HCT116 (cell line): ENCODE data around the gene EMC10. TPM values are rescaled to one million over a fixed set of nuclear protein-coding genes. Genes with fewer than 3 reads are reported as not detected.

Experiments used
- ATAC-seq: fragments of 200-7000 bp; cut with Tn5 transposase; 2 replicates; pipeline ENCODE4 v1.9.1; 2020; ENCODE audit warnings: mild to moderate bottlenecking, moderate library complexity
- BruUV-seq: library from RNA; stranded (reverse); fragments of 400-500 nt; replicated peaks from 2 replicates; lab custom pipeline; 2021; lab: Mats Ljungman, UMichigan
- CTCF ChIA-PET: fragments of 300-600 bp; sonication (Branson Sonifier 250); formaldehyde crosslinking; loops from one replicate; lab custom pipeline; 2021; ENCODE audit warnings: antibody characterized with exemption; lab: Charles Lee
- POLR2A ChIA-PET: fragments of 300-600, 350-600 bp; sonication (Branson Sonifier 250); formaldehyde crosslinking; loops from one replicate; lab custom pipeline; 2021; ENCODE audit warnings: antibody characterized with exemption; lab: Charles Lee
- RAD21 ChIA-PET, 2 experiments: fragments of 300-600 bp; sonication (Branson Sonifier 250); formaldehyde crosslinking; loops; one replicate each; lab custom pipeline; 2023; ENCODE audit warnings: low total read pairs in 2 of 2; ENCODE audit not compliant: uncharacterized antibody in 2 of 2, unreplicated experiment in 2 of 2, low non-redundant PET in 1 of 2; lab: Charles Lee
- DNase-seq: peaks from one replicate; pipeline ENCODE4 v3.0.0-alpha.2; 2010; ENCODE audit warnings: low read depth, low spot score
- H2AFZ ChIP-seq: fragments of 200-600 bp; shearing (Covaris generic), sonication (generic); 2 replicates; pipeline ENCODE4 v1.6.1; 2017; ENCODE audit warnings: low read depth, mixed run types, mixed read lengths, antibody characterized with exemption, low read length; ENCODE audit not compliant: poor library complexity, severe bottlenecking
- H3K27ac ChIP-seq: 2 replicates; pipeline ENCODE4 v1.5.1; 2012; ENCODE audit warnings: low read depth, low read length
- H3K27me3 ChIP-seq: fragments of 200-600 bp; sonication (generic); 2 replicates; pipeline ENCODE4 v1.6.1; 2016; ENCODE audit warnings: mixed run types, low read length, mixed read lengths; ENCODE audit not compliant: insufficient read depth
- H3K36me3 ChIP-seq, 2 experiments: fragments of 200-500 bp in 1 of 2; fragments of 200-600 bp in 1 of 2; sonication (Bioruptor generic) in 1 of 2; sonication (generic) in 1 of 2; 2 replicates each; pipeline versions ENCODE4 v1.5.1 to v1.6.1; 2014 to 2016; ENCODE audit warnings: low read length in 2 of 2, inconsistent platforms in 1 of 2, mixed read lengths in 1 of 2, mixed run types in 1 of 2; ENCODE audit not compliant: insufficient read depth in 2 of 2, control insufficient read depth in 1 of 2
- H3K4me1 ChIP-seq, 2 experiments: fragments of 200-600 bp in 1 of 2; sonication (generic) in 1 of 2; 2 replicates each; pipeline versions ENCODE4 v1.5.1 to v1.6.1; 2012 to 2017; ENCODE audit warnings: low read length in 2 of 2, inconsistent platforms in 1 of 2, mild to moderate bottlenecking in 1 of 2, mixed read lengths in 1 of 2, mixed run types in 1 of 2, moderate library complexity in 1 of 2; ENCODE audit not compliant: insufficient read depth in 2 of 2, control insufficient read depth in 1 of 2
- H3K4me2 ChIP-seq: fragments of 200-600 bp; sonication (generic); 2 replicates; pipeline ENCODE4 v1.6.1; 2017; ENCODE audit warnings: mixed run types, low read length, mixed read lengths
- H3K4me3 ChIP-seq, 2 experiments: fragments of 200-600 bp in 1 of 2; sonication (generic) in 1 of 2; replicated peaks in 1 of 2; 2 replicates each; pipeline ENCODE4 v1.5.1; 2011 to 2016; ENCODE audit warnings: low read length in 2 of 2, control low read depth in 1 of 2, low read depth in 1 of 2, mild to moderate bottlenecking in 1 of 2, mixed read lengths in 1 of 2, mixed run types in 1 of 2
- H3K79me2 ChIP-seq: fragments of 200-600 bp; sonication (generic); 2 replicates; pipeline ENCODE4 v1.6.1; 2017; ENCODE audit warnings: mild to moderate bottlenecking, mixed run types, low read length, moderate library complexity, mixed read lengths; ENCODE audit not compliant: insufficient read depth
- H3K9ac ChIP-seq: fragments of 200-600 bp; sonication (generic); 2 replicates; pipeline ENCODE4 v1.6.1; 2016; ENCODE audit warnings: low read length, mixed read lengths
- H3K9me2 ChIP-seq: fragments of 200-600 bp; sonication (generic), shearing (Covaris generic); 2 replicates; pipeline ENCODE4 v1.6.1; 2017; ENCODE audit warnings: mixed run types, mild to moderate bottlenecking, moderate library complexity; ENCODE audit not compliant: insufficient read depth
- H3K9me3 ChIP-seq, 2 experiments: fragments of 200-500 bp in 1 of 2; fragments of 200-600 bp in 1 of 2; sonication (Bioruptor generic) in 1 of 2; sonication (generic) in 1 of 2; 2 replicates each; pipeline ENCODE4 v1.6.1; 2014 to 2017; ENCODE audit warnings: low read length in 2 of 2, mixed read lengths in 2 of 2, inconsistent platforms in 1 of 2, low read depth in 1 of 2, mild to moderate bottlenecking in 1 of 2, mixed run types in 1 of 2, moderate library complexity in 1 of 2; ENCODE audit not compliant: control insufficient read depth in 1 of 2, insufficient read depth in 1 of 2
- H4K20me1 ChIP-seq: fragments of 200-600 bp; sonication (generic), shearing (Covaris generic); 2 replicates; pipeline ENCODE4 v1.6.1; 2017; ENCODE audit warnings: mixed run types, mild to moderate bottlenecking, moderate library complexity; ENCODE audit not compliant: insufficient read depth
- ATF3 ChIP-seq: IDR thresholded peaks from 2 replicates; pipeline ENCODE4 v1.6.1; 2012
- CBX3 ChIP-seq: IDR thresholded peaks from 2 replicates; pipeline ENCODE4 v1.6.1; 2012; ENCODE audit warnings: low read depth
- ELF1 ChIP-seq: IDR thresholded peaks from 2 replicates; pipeline ENCODE4 v1.6.1; 2012; ENCODE audit warnings: low read depth, borderline replicate concordance
- EZH2 ChIP-seq: fragments of 200-600 bp; sonication (generic); IDR thresholded peaks from 2 replicates; pipeline ENCODE4 v1.6.1; 2017; ENCODE audit warnings: antibody characterized with exemption, mixed run types
- EZH2phosphoT487 ChIP-seq: fragments of 200-600 bp; IDR thresholded peaks from 2 replicates; pipeline ENCODE4 v1.6.1; 2018; ENCODE audit warnings: antibody characterized with exemption, borderline replicate concordance
- FOSL1 ChIP-seq: IDR thresholded peaks from 2 replicates; pipeline ENCODE4 v1.6.1; 2012; ENCODE audit warnings: low read depth
- JUND ChIP-seq: IDR thresholded peaks from 2 replicates; pipeline ENCODE4 v1.6.1; 2012
- POLR2A ChIP-seq: IDR thresholded peaks from 2 replicates; pipeline ENCODE4 v1.7.0; 2011; ENCODE audit warnings: borderline replicate concordance; ENCODE audit not compliant: insufficient read depth, insufficient read length; ENCODE audit errors: extremely low read depth
- SP1 ChIP-seq: IDR thresholded peaks from 2 replicates; pipeline ENCODE4 v1.6.1; 2012; ENCODE audit warnings: low read depth
- SRF ChIP-seq: IDR thresholded peaks from 2 replicates; pipeline ENCODE4 v1.6.1; 2012; ENCODE audit warnings: low read depth
- TCF7L2 ChIP-seq: IDR thresholded peaks from 2 replicates; pipeline ENCODE4 v1.7.0; 2011; ENCODE audit warnings: borderline replicate concordance, inconsistent platforms; ENCODE audit not compliant: insufficient read depth, insufficient read length; ENCODE audit errors: extremely low read depth
- YY1 ChIP-seq: IDR thresholded peaks from 2 replicates; pipeline ENCODE4 v1.6.1; 2011; ENCODE audit warnings: low read length, low read depth, moderate library complexity, mild to moderate bottlenecking; ENCODE audit not compliant: insufficient replicate concordance; ENCODE audit errors: extremely low read depth
- ZBTB33 ChIP-seq: IDR thresholded peaks from 2 replicates; pipeline ENCODE4 v1.6.1; 2011; ENCODE audit warnings: mild to moderate bottlenecking, low read length, moderate library complexity; ENCODE audit not compliant: insufficient replicate concordance; ENCODE audit errors: extremely low read depth
- ZFX ChIP-seq: fragments of 450-650 bp; IDR thresholded peaks from 2 replicates; pipeline ENCODE4 v1.6.1; 2017
- intact Hi-C: fragments of 100-400 bp; cut with micrococcal nuclease; formaldehyde crosslinking; loops from 2 replicates; pipeline ENCODE4 v1.10.0; 2022
- total RNA-seq: library from RNA; stranded (reverse); gene quantifications from one replicate; pipeline ENCODE4 v1.2.1, GENCODE V29; 2021; ENCODE audit not compliant: unreplicated experiment
- TF ChIP-seq, protein P1 (sequence below), 3 experiments: fragments of 200-600 bp in 1 of 3; sonication (generic) in 1 of 3; IDR thresholded peaks in 2 of 3; conservative IDR thresholded peaks in 1 of 3; 2 replicates each; pipeline ENCODE4 v1.5.1; 2012 to 2017; ENCODE audit warnings: low read depth in 2 of 3, low read length in 2 of 3, antibody characterized with exemption in 1 of 3, borderline replicate concordance in 1 of 3, control low read depth in 1 of 3, mild to moderate bottlenecking in 1 of 3, mixed read lengths in 1 of 3, mixed run types in 1 of 3, moderate library complexity in 1 of 3; ENCODE audit not compliant: insufficient read depth in 1 of 3

Gene EMC10
- total RNA-seq, 1 experiment from 2014 or later, result 92.4 TPM

DNA sequence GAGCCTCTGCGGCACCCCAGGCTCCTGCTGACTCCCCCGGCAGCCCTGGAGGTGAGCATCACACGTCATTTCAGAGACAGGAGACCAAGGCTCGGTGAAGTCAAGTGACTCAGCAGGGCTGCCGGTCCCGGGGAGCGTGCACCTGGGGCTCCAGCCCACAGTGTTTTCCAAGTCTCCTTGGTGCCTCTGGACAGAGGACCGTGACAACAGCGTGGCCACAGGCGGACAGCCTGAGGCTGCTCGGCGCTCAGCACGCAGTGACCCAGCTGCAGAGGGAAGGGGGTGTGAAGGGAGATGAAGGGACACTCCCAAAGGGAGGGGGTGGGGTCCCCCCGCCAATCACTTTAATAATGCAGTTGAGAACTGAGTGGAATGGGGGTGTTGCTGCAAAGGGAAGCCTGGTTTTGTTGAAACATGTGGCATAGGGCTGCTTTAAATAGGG is 54.9 kb downstream of the EMC10 start:
- RAD21 ChIA-PET, result no interaction called here
- no TSS peak for BruUV-seq
- Histone ChIP-seq H3K9ac (no peak overlapping the region), H2AFZ (no peak overlapping the region), H3K79me2 (no peaks in the 10 kb centered on the region), H3K4me1 (no peaks in the 10 kb centered on the region), H3K9me2 (no peaks in the 10 kb centered on the region), H3K27ac (no peak overlapping the region), H3K9me3 (peaks cover 7 to 20% of the 10 kb centered on the region in 2 experiments; a peak in 3 of 4 replicates), H3K27me3 (no peaks in the 10 kb centered on the region), H3K4me3 (no peak overlapping the region), H3K4me2 (no peak overlapping the region), H3K36me3 (no peaks in the 10 kb centered on the region), H4K20me1 (no peaks in the 10 kb centered on the region)
- POLR2A ChIA-PET, result no interaction called here
- ATAC-seq (no peak), DNase-seq (no peak)
- no peak for TF ChIP-seq FOSL1
- no peak for TF ChIP-seq ATF3
- TF ChIP-seq CBX3, result no peak
- no peak for TF ChIP-seq TCF7L2
- TF ChIP-seq EZH2phosphoT487, result no peak
- TF ChIP-seq JUND, result no peak
- no peak for TF ChIP-seq SRF
- TF ChIP-seq POLR2A, result no peak
- TF ChIP-seq EZH2, result no peak
- TF ChIP-seq ZBTB33, result no peak
- no peak for TF ChIP-seq YY1
- TF ChIP-seq ZFX, result no peak
- TF ChIP-seq ELF1, result no peak
- TF ChIP-seq, protein P1, sequence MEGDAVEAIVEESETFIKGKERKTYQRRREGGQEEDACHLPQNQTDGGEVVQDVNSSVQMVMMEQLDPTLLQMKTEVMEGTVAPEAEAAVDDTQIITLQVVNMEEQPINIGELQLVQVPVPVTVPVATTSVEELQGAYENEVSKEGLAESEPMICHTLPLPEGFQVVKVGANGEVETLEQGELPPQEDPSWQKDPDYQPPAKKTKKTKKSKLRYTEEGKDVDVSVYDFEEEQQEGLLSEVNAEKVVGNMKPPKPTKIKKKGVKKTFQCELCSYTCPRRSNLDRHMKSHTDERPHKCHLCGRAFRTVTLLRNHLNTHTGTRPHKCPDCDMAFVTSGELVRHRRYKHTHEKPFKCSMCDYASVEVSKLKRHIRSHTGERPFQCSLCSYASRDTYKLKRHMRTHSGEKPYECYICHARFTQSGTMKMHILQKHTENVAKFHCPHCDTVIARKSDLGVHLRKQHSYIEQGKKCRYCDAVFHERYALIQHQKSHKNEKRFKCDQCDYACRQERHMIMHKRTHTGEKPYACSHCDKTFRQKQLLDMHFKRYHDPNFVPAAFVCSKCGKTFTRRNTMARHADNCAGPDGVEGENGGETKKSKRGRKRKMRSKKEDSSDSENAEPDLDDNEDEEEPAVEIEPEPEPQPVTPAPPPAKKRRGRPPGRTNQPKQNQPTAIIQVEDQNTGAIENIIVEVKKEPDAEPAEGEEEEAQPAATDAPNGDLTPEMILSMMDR (IDR thresholded peaks at IDR 0.05 in 2 of 3, conservative IDR thresholded peaks at IDR 0.05 in 1 of 3; ENCODE audit: borderline replicate concordance in 1 of 3, insufficient read depth in 1 of 3, low read depth in 2 of 3, low read length in 2 of 3), result no peak
- TF ChIP-seq SP1, result no peak
- intact Hi-C loops, result loop anchor here (10.0 kb wide), 1 partner anchor 124 kb away; no protein-coding TSS in a partner anchor
- CTCF ChIA-PET, result no interaction called here
